Measurements from ENCODE around the gene DNPH1.

The DNPH1 gene

DNA sequence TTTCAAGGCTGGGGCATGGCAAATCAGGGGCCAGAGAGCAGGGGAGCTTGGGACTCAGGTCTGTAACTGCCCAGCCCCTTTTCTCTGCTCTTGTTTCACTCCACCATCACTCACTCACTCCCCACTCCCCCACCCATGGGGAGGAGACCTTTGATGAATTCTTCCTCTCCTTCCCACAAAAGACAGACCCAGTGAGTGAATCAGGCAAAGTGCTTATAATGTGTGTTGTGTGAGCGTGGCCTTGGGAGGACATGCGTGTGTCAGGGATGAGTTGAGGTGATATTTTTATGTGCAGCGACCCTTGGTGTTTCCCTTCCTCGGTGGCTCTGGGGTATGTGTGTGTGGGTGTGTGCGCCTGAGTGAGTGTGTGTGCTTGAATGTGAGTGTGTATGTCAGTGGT lies 48.3 kb downstream of the DNPH1 start:
- DNase-seq, result no peak

DNA sequence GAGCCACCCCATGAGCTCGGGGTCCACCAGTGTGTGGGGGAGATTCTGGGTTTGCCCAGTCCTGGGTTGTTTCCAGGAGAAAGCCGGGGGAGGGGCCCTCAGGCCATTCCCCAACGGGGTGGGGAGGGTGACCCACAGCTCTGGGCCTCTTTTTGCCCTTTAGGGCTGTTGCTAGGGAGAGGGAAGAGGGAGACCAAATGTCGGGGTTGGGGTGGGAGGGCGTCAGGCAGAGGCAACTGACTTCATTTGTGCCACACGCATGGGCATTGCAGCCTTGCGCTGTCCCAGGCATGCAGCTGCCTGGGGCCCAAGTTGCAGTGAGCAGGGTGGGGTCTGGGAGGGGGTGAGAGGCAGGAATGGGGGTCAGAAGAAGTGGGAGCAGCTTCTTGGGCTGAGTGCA lies 49.2 kb downstream of the DNPH1 start:
- no peak for DNase-seq

DNA sequence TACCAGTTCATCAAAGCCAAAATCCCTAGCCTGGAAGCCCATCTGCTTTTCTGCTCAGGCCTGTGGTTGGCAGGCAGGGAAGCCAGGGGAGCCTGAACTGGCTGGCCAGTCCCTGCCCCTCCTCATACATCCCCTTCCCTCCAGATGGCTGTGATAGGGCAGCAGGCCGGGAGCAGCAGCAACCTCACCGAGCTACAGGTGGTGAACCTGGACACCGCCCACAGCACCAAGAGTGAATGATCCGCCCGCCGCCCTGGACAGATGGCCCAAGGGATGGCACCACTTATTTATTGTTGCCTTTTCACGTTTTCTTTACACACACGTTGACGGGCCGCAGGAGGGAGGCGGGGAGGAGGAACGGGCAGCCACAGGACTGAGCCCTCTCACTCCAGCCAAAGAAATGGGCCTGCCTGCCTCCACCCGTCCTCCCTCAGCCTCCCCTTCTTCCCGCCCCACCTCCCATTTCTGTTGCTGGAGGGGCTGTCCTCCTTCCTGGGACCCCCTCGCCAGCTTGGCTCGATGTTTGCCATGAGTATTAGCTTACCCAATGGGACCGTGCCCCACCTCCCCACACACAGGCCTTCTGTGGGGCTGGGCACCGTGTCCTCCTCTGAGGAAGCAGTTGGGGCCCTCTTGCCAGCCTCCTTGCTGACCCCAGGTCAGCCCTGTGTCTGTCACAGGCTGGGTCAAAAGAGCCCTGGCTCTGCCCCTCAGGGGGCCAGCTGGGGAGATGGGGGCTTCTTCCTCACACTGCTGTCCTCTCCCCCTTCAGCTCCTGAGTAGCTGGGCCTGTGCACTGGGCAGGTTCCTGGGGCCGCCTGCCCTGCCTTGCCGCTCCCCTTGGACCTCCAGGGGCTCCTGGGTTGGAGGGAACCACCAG lies 50.1 kb downstream of the DNPH1 start:
- DNase-seq, result no peak

DNA sequence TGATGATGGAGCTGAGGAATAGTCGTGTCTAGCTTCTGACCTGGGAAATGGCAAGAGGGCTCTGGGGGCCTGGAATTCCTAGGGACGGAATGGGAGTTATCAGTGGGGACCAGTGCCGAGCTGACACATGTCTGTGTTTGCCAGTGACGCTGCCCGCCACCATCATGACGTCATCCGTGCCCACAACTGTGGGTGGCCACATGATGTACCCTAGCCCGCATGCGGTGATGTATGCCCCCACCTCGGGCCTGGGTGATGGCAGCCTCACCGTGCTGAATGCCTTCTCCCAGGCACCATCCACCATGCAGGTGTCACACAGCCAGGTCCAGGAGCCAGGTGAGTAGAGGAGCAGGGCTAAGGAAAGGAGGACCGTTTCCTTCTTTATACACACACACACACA lies 51.1 kb downstream of the DNPH1 start:
- DNase-seq, result no peak

GRCh38 chr6:43176423-43176786 lies 52.9 kb downstream of the DNPH1 start:
- DNase-seq, result no peak

GRCh38 chr6:43175676-43176422 lies 53.4 kb downstream of the DNPH1 start:
- no peak for DNase-seq
